Transverse colon (tissue), 4 donors: Measurements from ENCODE around the gene CACNA2D4.

Source experiments
- POLR2A ChIP-seq: fragments of 450-650 bp; IDR thresholded peaks from one replicate; pipeline ENCODE4 v1.6.1; 2016; ENCODE audit warnings: antibody characterized with exemption, mild to moderate bottlenecking, moderate library complexity
- POLR2AphosphoS5 ChIP-seq, 3 donors: sonication (generic); formaldehyde crosslinking; IDR thresholded peaks; one replicate each; pipeline ENCODE4 v1.6.1; 2016; ENCODE audit warnings: antibody characterized with exemption in 3 of 3
- TF ChIP-seq, protein P1 (sequence below), 5 experiments: fragments of 200-600 bp in 3 of 5; fragments of 450-650 bp in 2 of 5; sonication (generic) in 3 of 5; IDR thresholded peaks; 1 replicate in 2 of 5; 2 replicates in 3 of 5; pipeline ENCODE4 v1.5.1; 2016 to 2017; ENCODE audit warnings: antibody characterized with exemption in 5 of 5, inconsistent platforms in 3 of 5, mild to moderate bottlenecking in 2 of 5, moderate library complexity in 1 of 5

DNA sequence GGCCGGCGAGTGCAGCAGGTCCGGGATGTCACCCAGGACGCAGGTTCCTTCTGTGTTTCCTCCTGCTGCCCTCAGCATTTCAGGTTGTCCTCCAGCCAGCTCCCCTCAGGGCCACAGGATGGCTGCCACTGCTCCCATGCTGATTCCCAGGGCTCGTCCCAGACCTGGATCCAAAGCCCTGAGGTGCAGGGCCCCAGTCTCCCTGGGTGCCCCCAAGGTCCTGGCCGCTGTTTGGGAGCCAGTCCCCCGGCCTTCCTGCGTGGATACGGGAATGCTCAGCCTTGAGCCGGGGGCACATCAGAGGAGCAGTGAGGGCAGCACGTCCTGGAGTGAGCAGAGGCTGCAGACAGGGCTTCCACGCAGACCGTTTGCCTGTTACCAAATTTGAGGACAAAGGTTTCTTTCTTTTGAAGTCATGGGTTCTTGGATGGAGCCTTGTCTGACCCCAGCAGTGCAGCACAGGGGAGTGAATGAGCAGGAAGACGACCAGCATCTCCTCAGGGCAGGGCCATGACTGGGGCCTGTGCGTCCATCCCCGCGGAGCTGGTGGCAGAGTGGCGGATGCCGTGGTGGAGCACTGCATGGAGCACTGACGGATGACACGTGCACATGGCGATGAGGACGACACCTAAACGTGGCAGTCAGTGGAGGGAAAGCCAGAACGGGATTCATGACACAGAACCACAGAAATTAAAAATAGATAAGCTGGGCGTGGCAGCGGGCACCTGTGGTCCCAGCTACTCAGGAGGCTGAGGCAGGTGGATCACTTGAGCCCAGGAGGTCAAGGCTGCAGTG lies 12.5 kb upstream of the CACNA2D4 start:
- TF ChIP-seq, protein P1, sequence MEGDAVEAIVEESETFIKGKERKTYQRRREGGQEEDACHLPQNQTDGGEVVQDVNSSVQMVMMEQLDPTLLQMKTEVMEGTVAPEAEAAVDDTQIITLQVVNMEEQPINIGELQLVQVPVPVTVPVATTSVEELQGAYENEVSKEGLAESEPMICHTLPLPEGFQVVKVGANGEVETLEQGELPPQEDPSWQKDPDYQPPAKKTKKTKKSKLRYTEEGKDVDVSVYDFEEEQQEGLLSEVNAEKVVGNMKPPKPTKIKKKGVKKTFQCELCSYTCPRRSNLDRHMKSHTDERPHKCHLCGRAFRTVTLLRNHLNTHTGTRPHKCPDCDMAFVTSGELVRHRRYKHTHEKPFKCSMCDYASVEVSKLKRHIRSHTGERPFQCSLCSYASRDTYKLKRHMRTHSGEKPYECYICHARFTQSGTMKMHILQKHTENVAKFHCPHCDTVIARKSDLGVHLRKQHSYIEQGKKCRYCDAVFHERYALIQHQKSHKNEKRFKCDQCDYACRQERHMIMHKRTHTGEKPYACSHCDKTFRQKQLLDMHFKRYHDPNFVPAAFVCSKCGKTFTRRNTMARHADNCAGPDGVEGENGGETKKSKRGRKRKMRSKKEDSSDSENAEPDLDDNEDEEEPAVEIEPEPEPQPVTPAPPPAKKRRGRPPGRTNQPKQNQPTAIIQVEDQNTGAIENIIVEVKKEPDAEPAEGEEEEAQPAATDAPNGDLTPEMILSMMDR (IDR thresholded peaks at IDR 0.05): no peak
- TF ChIP-seq POLR2A: no peak
- TF ChIP-seq POLR2AphosphoS5 (IDR thresholded peaks at IDR 0.05): no peak
